IMR-90 (cell line): ENCODE data around the gene ZCCHC17. TPM values are rescaled to one million over a fixed set of nuclear protein-coding genes. Genes with fewer than 3 reads are reported as not detected.

Experiments used
- ATAC-seq: fragments of 200-7000 bp; cut with Tn5 transposase; 2 replicates; pipeline ENCODE4 v1.9.1; 2020; ENCODE audit warnings: low read depth, mild to moderate bottlenecking, moderate library complexity
- BruUV-seq: library from RNA; stranded (reverse); fragments of 400-500 nt; replicated peaks from 2 replicates; lab custom pipeline; 2021; lab: Mats Ljungman, UMichigan
- CTCF ChIA-PET: fragments of 300-600 bp; formaldehyde crosslinking; extraction: SDS; loops from one replicate; lab custom pipeline; 2021; ENCODE audit warnings: antibody characterized with exemption; lab: Yijun Ruan, JAX
- POLR2A ChIA-PET: fragments of 300-600 bp; sonication (Branson Sonifier 250); formaldehyde crosslinking; loops from one replicate; lab custom pipeline; 2022; ENCODE audit warnings: antibody characterized with exemption; ENCODE audit not compliant: unreplicated experiment; lab: Charles Lee
- DNase-seq: peaks from one replicate; pipeline ENCODE4 v3.0.0; 2013
- H2AFZ ChIP-seq: replicated peaks from 2 replicates; pipeline ENCODE3; 2013; ENCODE audit warnings: low read length, mild to moderate bottlenecking; ENCODE audit not compliant: poor library complexity
- H2AK5ac ChIP-seq: 2 replicates; pipeline ENCODE4 v1.6.1; 2013; ENCODE audit warnings: low read depth, low read length, inconsistent platforms
- H2AK9ac ChIP-seq: replicated peaks from 2 replicates; pipeline ENCODE3; 2013; ENCODE audit warnings: mild to moderate bottlenecking, low read depth, low read length, moderate library complexity; ENCODE audit not compliant: poor library complexity
- H2BK120ac ChIP-seq: 2 replicates; pipeline ENCODE4 v1.6.1; 2013; ENCODE audit warnings: low read depth, low read length, inconsistent platforms
- H2BK15ac ChIP-seq: 3 replicates; pipeline ENCODE4 v1.6.1; 2013; ENCODE audit warnings: low read depth, low read length, inconsistent platforms
- H2BK20ac ChIP-seq: 2 replicates; pipeline ENCODE4 v1.6.1; 2013; ENCODE audit warnings: low read depth, mild to moderate bottlenecking, inconsistent platforms, low read length, moderate library complexity
- H2BK5ac ChIP-seq: 2 replicates; pipeline ENCODE4 v1.6.1; 2013; ENCODE audit warnings: mild to moderate bottlenecking, low read depth, low read length, inconsistent platforms; ENCODE audit not compliant: poor library complexity, severe bottlenecking
- H3K14ac ChIP-seq: replicated peaks from 2 replicates; pipeline ENCODE4 v1.6.1; 2013; ENCODE audit warnings: low read depth, low read length, inconsistent platforms
- H3K18ac ChIP-seq: 2 replicates; pipeline ENCODE4 v1.6.1; 2013; ENCODE audit warnings: low read depth, low read length, control low read depth
- H3K23ac ChIP-seq: 2 replicates; pipeline ENCODE4 v1.6.1; 2013; ENCODE audit warnings: low read depth, low read length, inconsistent platforms
- H3K27ac ChIP-seq: 2 replicates; pipeline ENCODE4 v1.5.1; 2013; ENCODE audit warnings: mild to moderate bottlenecking, control low read depth, low read length; ENCODE audit not compliant: insufficient read depth
- H3K27me3 ChIP-seq: 2 replicates; pipeline ENCODE4 v1.6.1; 2013; ENCODE audit warnings: low read length; ENCODE audit not compliant: control insufficient read depth, insufficient read depth
- H3K36me3 ChIP-seq: 2 replicates; pipeline ENCODE4 v1.6.1; 2013; ENCODE audit warnings: low read length, mixed read lengths; ENCODE audit not compliant: control insufficient read depth, insufficient read depth
- H3K4ac ChIP-seq: 2 replicates; pipeline ENCODE4 v1.6.1; 2013; ENCODE audit warnings: low read depth, low read length, inconsistent platforms
- H3K4me1 ChIP-seq: 2 replicates; pipeline ENCODE4 v1.6.1; 2013; ENCODE audit warnings: low read length, mixed read lengths; ENCODE audit not compliant: control insufficient read depth, insufficient read depth
- H3K4me2 ChIP-seq: 2 replicates; pipeline ENCODE4 v1.6.1; 2013; ENCODE audit warnings: low read depth, mild to moderate bottlenecking, control low read depth, low read length, moderate library complexity
- H3K4me3 ChIP-seq: 2 replicates; pipeline ENCODE4 v1.5.1; 2013; ENCODE audit warnings: low read depth, mild to moderate bottlenecking, control low read depth, low read length, moderate library complexity; ENCODE audit not compliant: insufficient read depth
- H3K56ac ChIP-seq: 2 replicates; pipeline ENCODE4 v1.6.1; 2013; ENCODE audit warnings: low read length, inconsistent platforms; ENCODE audit not compliant: insufficient read depth; ENCODE audit errors: extremely low read depth
- H3K79me1 ChIP-seq, 2 experiments: 2 replicates each; pipeline ENCODE4 v1.6.1; 2013; ENCODE audit warnings: low read length in 2 of 2, inconsistent platforms in 1 of 2, low read depth in 1 of 2
- H3K9ac ChIP-seq: 2 replicates; pipeline ENCODE4 v1.6.1; 2013; ENCODE audit warnings: low read depth, low read length, control low read depth
- H3K9me1 ChIP-seq: 2 replicates; pipeline ENCODE4 v1.6.1; 2013; ENCODE audit warnings: low read length, inconsistent platforms; ENCODE audit not compliant: insufficient read depth
- H3K9me3 ChIP-seq: 2 replicates; pipeline ENCODE4 v1.6.1; 2013; ENCODE audit warnings: low read length; ENCODE audit not compliant: control insufficient read depth, insufficient read depth
- H4K20me1 ChIP-seq: 2 replicates; pipeline ENCODE4 v1.6.1; 2013; ENCODE audit warnings: low read length, inconsistent platforms; ENCODE audit not compliant: insufficient read depth
- H4K5ac ChIP-seq: 2 replicates; pipeline ENCODE4 v1.6.1; 2013; ENCODE audit warnings: mild to moderate bottlenecking, low read depth, low read length, control low read depth
- H4K8ac ChIP-seq, 2 experiments: 2 replicates each; pipeline ENCODE4 v1.6.1; 2013; ENCODE audit warnings: low read depth in 2 of 2, low read length in 2 of 2, control low read depth in 1 of 2, inconsistent platforms in 1 of 2
- H4K91ac ChIP-seq: 2 replicates; pipeline ENCODE4 v1.6.1; 2013; ENCODE audit warnings: low read depth, low read length, inconsistent platforms; ENCODE audit not compliant: insufficient read depth
- CTCF ChIP-seq: conservative IDR thresholded peaks from 2 replicates; pipeline ENCODE4 v1.5.1; 2012; ENCODE audit warnings: mild to moderate bottlenecking, low read depth, low read length, improper control_type of control experiment
- MAZ ChIP-seq: IDR thresholded peaks from 2 replicates; pipeline ENCODE4 v1.6.1; 2012; ENCODE audit warnings: low read depth, mild to moderate bottlenecking, low read length, improper control_type of control experiment, moderate library complexity, borderline replicate concordance
- MXI1 ChIP-seq: IDR thresholded peaks from 2 replicates; pipeline ENCODE4 v1.6.1; 2012; ENCODE audit warnings: low read depth, mild to moderate bottlenecking, low read length, moderate library complexity, borderline replicate concordance
- USF2 ChIP-seq: fragments of 150-350 bp; IDR thresholded peaks from 2 replicates; pipeline ENCODE4 v1.6.1; 2017; ENCODE audit warnings: mild to moderate bottlenecking, antibody characterized with exemption, low read length, low read depth
- WGBS, 2 experiments: methylation state at CpG; one replicate each; pipeline versions ENCODE4 v1.1.5 to v1.1.7; 2013; ENCODE audit warnings: missing lambda C conversion rate in 2 of 2; ENCODE audit not compliant: insufficient read length in 1 of 2; ENCODE audit errors: extremely low coverage in 2 of 2; 5-methylcytosine and 5-hydroxymethylcytosine counted together
- dilution Hi-C: fragments of 300-500 bp; cut with HindIII; formaldehyde crosslinking; loops from one replicate; pipeline ENCODE4 v1.14.3; 2018; ENCODE audit warnings: low sequenced_read_pairs; ENCODE audit not compliant: unreplicated experiment
- in situ Hi-C: fragments of 300-500 bp; cut with MboI; formaldehyde crosslinking; loops from 3 replicates; pipeline ENCODE4 v1.14.3; 2019; ENCODE audit warnings: low sequenced_read_pairs, inconsistent platforms, mixed read lengths
- intact Hi-C: fragments of 100-400 bp; cut with micrococcal nuclease; formaldehyde crosslinking; loops from 2 replicates; pipeline ENCODE4 v1.10.0; 2022
- polyA plus RNA-seq, 3 experiments: library from polyadenylated mRNA; depleted of rRNA; stranded (reverse); fragments of >200 nt; gene quantifications; 2 replicates each; pipeline ENCODE4 v1.2.3, GENCODE V29; 2012; ENCODE audit warnings: low replicate concordance in 1 of 3
- total RNA-seq: library from RNA; depleted of rRNA; stranded (reverse); fragments of >200 nt; gene quantifications from 2 replicates; pipeline ENCODE4 v1.2.3, GENCODE V29; 2012

The ZCCHC17 gene
- total and polyA plus RNA-seq, 2 of the 4 experiments (the other 2 are of a cell fraction), result 48.4 to 48.9 TPM

GRCh38 chr1:31324093-31324492 lies 27.3 kb downstream of the ZCCHC17 start:
- Histone ChIP-seq H3K4ac (no peak overlapping the region), H2BK15ac (no peak overlapping the region), H3K27ac (no peak overlapping the region), H4K8ac (no peak overlapping the region), H2AK5ac (no peak overlapping the region), H3K23ac (no peak overlapping the region), H2AK9ac (no peak overlapping the region), H2AFZ (no peak overlapping the region), H3K9ac (no peak overlapping the region), H3K4me1 (peaks cover 5% of the 10 kb centered on the region), H2BK120ac (no peak overlapping the region), H3K14ac (no peak overlapping the region), H3K36me3 (peaks cover 13% of the 10 kb centered on the region), H3K4me2 (no peak overlapping the region), H3K9me3 (no peaks in the 10 kb centered on the region), H4K5ac (no peak overlapping the region), H3K4me3 (no peak overlapping the region), H4K91ac (no peak overlapping the region), H2BK20ac (no peak overlapping the region), H3K27me3 (no peaks in the 10 kb centered on the region), H3K18ac (no peak overlapping the region), H2BK5ac (no peak overlapping the region), H3K9me1 (no peaks in the 10 kb centered on the region), H3K56ac (no peak overlapping the region), H4K20me1 (no peaks in the 10 kb centered on the region), H3K79me1 (peaks cover 0 to 7% of the 10 kb centered on the region in 2 experiments; a peak in 2 of 4 replicates)
- in situ Hi-C loops, result no loop called here
- WGBS, 2 experiments, result 33% methylated on average over 1 of the region's 4 CpGs; no CpG with 5 or more reads in 1 of the 2 experiments
- POLR2A ChIA-PET, result no interaction called here
- TF ChIP-seq MAZ (no peak), CTCF (no peak), USF2 (no peak), MXI1 (no peak)
- CTCF ChIA-PET, result no interaction called here
- DNase-seq, result no peak
- dilution Hi-C loops, result no loop called here
- ATAC-seq, result no peak
- intact Hi-C loops, result no loop called here
- BruUV-seq, result no TSS peak
